Measurements from ENCODE around the gene OBSCN.

The OBSCN gene

GRCh38 chr1:228277491-228278431 is 69.9 kb downstream of the OBSCN start:
- DNase-seq (ENCODE audit: low read depth, low spot score) = no peak

- no peak for DNase-seq (ENCODE audit: low read depth, low spot score)
Measured at GRCh38 chr1:228278432-228278941, 70.6 kb downstream of the OBSCN start.

DNA sequence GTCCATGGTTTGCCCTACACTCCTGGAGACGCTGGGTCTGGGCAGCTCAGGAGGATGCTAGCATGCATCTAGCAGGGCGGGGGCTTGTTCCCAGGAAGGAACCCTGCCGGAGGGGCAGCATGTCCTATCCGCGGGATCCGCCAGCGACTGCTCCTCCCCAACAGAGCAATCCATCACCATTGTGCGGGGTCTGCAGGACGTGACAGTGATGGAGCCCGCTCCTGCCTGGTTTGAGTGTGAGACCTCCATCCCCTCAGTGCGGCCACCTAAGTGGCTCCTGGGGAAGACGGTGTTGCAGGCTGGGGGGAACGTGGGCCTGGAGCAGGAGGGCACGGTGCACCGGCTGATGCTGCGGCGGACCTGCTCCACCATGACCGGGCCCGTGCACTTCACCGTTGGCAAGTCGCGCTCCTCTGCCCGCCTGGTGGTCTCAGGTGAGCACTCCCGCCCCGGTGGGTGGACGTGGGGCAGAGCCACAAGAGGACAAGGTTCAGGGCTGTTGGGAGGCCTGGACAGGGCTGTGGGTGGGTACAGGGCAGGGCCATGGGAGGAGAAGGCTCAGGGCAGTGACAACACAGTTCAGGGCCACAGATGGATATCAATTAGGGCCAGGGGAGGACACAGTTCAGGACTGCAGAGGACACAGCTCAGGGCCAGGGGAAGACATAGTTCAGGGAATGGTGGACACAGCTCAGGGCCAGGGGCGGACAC is 71.3 kb downstream of the OBSCN start:
- no peak for DNase-seq (ENCODE audit: low read depth, low spot score)

GRCh38 chr1:228279722-228280105 is 71.9 kb downstream of the OBSCN start:
- no peak for DNase-seq (ENCODE audit: low read depth, low spot score)

- no peak for DNase-seq (ENCODE audit: low read depth, low spot score)
Measured at GRCh38 chr1:228280106-228280901, 72.5 kb downstream of the OBSCN start.

DNA sequence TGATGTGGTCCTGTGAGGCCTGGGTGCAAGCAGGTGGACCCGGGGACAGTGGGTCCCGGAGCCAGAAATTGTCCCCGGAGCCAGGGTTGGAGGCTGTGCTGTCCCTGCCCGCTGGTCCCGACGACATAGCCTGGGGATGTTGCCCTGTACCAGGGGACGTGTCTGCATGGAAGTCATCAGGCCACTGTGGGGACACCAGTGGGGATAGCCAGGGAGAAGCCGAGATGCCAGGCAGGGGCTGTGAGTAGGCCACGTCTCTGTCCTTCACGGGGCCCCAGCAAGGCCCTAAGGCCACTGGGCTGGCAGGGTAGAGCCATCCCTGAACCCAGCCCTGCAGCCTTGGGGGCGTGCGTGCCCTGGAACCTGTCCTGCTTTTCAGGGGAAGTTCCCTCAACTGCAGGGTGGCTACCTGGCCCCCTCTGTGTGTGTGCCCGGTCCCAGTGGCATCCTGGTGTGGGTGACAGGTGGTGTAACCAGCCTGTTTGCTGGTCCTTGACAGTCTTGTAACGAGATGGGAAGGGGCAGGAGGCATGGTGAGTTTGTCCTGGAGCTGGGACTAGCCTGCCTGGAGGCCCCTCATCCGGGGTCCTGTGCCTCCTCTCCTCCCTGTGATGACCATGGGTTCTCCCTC is 73.2 kb downstream of the OBSCN start:
- DNase-seq (ENCODE audit: low read depth, low spot score) = no peak

DNA sequence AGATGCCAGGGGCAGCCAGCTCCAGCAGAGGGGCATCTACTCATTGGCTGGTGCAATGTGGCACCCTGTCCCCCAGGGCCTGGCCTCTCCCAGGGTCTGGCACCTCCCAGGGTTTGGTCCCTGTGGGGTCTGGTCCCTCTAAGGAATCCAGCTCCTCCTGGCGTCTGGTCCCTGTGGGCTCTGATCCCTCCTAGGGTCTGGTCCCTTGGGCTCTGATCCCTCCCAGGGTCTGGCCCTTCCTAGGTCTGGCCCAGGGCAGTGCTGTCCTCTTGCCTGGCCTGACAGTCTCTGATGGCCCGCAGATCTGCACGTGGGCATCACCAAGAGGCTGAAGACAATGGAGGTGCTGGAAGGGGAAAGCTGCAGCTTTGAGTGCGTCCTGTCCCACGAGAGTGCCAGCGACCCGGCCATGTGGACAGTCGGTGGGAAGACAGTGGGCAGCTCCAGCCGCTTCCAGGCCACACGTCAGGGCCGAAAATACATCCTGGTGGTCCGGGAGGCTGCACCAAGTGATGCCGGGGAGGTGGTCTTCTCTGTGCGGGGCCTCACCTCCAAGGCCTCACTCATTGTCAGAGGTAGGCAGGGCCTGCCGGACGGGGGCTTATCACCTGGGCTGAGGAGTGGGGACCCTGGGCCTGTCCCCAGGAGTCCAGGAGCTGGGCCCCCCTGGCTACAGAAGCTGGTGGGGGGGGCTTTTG is 73.9 kb downstream of the OBSCN start:
- DNase-seq (ENCODE audit: low read depth, low spot score) = no peak

GRCh38 chr1:228282329-228283042 is 74.6 kb downstream of the OBSCN start:
- DNase-seq (ENCODE audit: low read depth, low spot score) = no peak

DNA sequence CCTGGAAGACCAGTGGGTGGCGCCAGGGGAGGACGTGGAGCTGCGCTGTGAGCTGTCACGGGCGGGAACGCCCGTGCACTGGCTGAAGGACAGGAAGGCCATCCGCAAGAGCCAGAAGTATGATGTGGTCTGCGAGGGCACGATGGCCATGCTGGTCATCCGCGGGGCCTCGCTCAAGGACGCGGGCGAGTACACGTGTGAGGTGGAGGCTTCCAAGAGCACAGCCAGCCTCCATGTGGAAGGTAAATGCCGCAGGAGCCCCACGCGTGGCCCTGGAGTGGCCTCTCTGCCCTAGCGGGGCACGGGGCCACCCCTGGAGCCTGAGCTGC is 75.2 kb downstream of the OBSCN start:
- no peak for DNase-seq (ENCODE audit: low read depth, low spot score)

DNA sequence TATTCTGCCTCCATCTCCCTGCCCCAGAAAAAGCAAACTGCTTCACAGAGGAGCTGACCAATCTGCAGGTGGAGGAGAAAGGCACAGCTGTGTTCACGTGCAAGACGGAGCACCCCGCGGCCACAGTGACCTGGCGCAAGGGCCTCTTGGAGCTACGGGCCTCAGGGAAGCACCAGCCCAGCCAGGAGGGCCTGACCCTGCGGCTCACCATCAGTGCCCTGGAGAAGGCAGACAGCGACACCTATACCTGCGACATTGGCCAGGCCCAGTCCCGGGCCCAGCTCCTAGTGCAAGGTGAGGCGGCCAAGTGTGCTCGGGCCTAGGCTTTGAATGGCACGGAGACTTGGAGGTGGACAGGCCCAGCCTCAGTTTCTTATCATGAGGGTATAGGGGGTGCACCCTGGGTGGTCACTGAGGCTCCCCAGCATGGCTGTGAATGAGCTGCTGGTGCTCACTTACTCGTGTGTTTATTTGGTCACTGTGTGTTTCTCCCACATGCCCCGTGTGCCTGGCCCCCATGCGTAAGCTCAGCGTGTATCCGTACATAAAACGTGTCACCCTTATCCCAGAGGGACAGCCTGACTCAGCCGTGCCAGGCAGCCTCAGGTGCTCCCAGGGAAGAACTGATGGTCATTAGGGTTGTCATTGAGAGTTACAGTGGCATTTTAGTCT is 75.8 kb downstream of the OBSCN start:
- DNase-seq (ENCODE audit: low read depth, low spot score) = no peak

- DNase-seq (ENCODE audit: low read depth, low spot score) = no peak
Measured at GRCh38 chr1:228284148-228284495, 76.3 kb downstream of the OBSCN start.

DNA sequence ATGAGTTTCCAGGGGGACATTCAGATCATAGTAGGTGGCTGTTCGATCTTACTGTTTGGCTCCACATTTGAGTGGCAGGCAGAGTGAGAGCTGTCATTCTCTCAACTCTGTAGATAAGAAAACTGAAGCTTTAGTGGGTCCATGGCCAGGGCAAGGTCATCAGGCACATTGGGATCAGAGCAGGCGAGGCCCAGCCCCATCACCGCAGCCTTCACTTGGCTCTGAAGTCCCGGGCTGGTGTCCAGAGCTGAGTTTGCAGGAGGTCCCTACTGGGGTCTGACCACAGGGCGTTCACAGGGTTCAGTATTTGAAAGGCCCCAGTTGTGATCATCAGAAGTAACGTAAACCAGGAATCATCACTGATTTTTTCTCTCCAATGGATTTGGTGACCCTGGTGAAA is 76.7 kb downstream of the OBSCN start:
- DNase-seq (ENCODE audit: low read depth, low spot score) = no peak

- no peak for DNase-seq (ENCODE audit: low read depth, low spot score)
Measured at GRCh38 chr1:228285661-228286504, 78.0 kb downstream of the OBSCN start.

DNA sequence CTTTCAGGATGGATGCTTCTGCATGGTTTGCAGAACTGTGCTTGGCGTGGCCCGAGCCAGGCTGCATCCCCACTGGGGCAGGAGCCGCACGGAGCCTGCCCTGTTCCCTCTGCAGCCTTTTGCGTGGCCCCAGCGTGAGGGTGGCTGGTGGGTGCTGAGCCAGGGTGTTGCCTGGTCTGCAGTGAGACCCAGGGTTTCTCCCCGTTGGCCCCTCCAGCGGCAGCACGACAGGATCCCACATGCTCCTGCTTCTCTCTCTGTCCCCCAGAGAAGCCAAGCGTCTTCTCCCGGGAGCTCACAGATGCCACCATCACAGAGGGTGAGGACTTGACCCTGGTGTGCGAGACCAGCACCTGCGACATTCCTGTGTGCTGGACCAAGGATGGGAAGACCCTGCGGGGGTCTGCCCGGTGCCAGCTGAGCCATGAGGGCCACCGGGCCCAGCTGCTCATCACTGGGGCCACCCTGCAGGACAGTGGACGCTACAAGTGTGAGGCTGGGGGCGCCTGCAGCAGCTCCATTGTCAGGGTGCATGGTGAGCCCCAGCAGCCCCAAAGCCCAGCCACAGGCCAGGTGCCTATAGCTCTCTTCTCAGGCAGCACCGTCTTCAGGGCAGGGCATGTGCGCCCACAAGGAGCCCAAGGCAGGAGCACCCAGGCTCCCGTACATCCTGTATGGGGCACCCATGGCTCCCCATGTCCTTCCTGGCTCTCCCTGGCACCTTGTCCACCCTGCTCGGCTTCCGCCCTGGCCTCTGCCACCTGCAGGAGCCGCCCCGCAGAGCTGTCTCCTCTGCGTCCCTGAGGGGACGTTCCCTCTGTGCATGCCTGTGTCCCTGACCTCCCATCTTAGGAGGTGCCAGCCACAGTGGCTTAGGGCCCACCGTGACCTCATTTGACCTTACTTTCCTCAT is 78.9 kb downstream of the OBSCN start:
- DNase-seq (ENCODE audit: low read depth, low spot score) = no peak

DNA sequence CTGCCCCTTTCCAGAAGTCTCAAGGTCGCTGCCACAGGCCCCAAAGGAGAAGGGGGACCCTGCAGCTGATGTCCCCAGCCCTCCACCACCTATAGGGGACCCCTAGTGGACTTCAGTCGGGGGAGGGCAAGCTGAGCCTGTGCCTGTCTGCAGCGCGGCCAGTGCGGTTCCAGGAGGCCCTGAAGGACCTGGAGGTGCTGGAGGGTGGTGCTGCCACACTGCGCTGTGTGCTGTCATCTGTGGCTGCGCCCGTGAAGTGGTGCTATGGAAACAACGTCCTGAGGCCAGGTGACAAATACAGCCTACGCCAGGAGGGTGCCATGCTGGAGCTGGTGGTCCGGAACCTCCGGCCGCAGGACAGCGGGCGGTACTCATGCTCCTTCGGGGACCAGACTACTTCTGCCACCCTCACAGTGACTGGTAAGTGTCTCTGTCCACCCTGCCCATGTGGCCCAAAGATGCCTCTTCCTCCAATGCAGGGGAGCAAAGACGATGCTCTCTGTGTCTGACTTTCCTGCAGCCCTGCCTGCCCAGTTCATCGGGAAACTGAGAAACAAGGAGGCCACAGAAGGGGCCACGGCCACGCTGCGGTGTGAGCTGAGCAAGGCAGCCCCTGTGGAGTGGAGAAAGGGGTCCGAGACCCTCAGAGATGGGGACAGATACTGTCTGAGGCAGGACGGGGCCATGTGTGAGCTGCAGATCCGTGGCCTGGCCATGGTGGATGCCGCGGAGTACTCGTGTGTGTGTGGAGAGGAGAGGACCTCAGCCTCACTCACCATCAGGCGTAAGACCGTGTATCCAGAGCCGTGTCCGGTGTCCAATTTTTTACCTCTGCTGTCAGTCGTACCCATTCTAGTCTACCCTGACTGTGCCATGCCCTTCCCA is 79.9 kb downstream of the OBSCN start:
- no peak for DNase-seq (ENCODE audit: low read depth, low spot score)

GRCh38 chr1:228288536-228289238 is 80.8 kb downstream of the OBSCN start:
- no peak for DNase-seq (ENCODE audit: low read depth, low spot score)
